PC-9 (cell line): ENCODE results near the gene FES. TPM values are rescaled to one million over a fixed set of nuclear protein-coding genes. Genes with fewer than 3 reads are reported as not detected.

Experiments used
- BruUV-seq: library from RNA; stranded (reverse); fragments of 400-500 nt; replicated peaks from 2 replicates; lab custom pipeline; 2021; lab: Mats Ljungman, UMichigan
- CTCF ChIA-PET: fragments of 300-600 bp; sonication (Branson Sonifier 250); formaldehyde crosslinking; loops from one replicate; lab custom pipeline; 2022; ENCODE audit warnings: antibody characterized with exemption; lab: Charles Lee
- POLR2A ChIA-PET: fragments of 300-600 bp; sonication (Branson Sonifier 250); formaldehyde crosslinking; loops from one replicate; lab custom pipeline; 2022; ENCODE audit warnings: antibody characterized with exemption; ENCODE audit not compliant: unreplicated experiment; lab: Charles Lee
- DNase-seq, 2 experiments: peaks; one replicate each; pipeline versions ENCODE4 v3.0.0 to v3.0.0-alpha.2; 2015 to 2022; ENCODE audit warnings: mixed read lengths in 1 of 2
- H2AFZ ChIP-seq: fragments of 200-600 bp; sonication (generic); 2 replicates; pipeline ENCODE4 v1.8.1; 2017; ENCODE audit warnings: antibody characterized with exemption
- H3F3A ChIP-seq: fragments of 200-600 bp; sonication (generic); 2 replicates; pipeline ENCODE4 v1.8.1; 2017; ENCODE audit warnings: antibody characterized with exemption, mild to moderate bottlenecking, low read depth; ENCODE audit not compliant: insufficient read depth
- H3K27ac ChIP-seq: fragments of 200-600 bp; sonication (generic); 2 replicates; pipeline ENCODE4 v1.6.1; 2016; ENCODE audit warnings: mixed run types
- H3K27me3 ChIP-seq: fragments of 200-600 bp; sonication (generic); 2 replicates; pipeline ENCODE4 v1.6.1; 2016; ENCODE audit warnings: low read depth, mixed run types; ENCODE audit not compliant: insufficient read depth
- H3K36me3 ChIP-seq: fragments of 200-600 bp; sonication (generic); 2 replicates; pipeline ENCODE4 v1.6.1; 2016; ENCODE audit warnings: low read depth, mixed run types
- H3K4me1 ChIP-seq: fragments of 200-600 bp; sonication (generic); replicated peaks from 2 replicates; pipeline ENCODE4 v1.6.1; 2016; ENCODE audit warnings: mixed run types; ENCODE audit not compliant: insufficient read depth
- H3K4me2 ChIP-seq: fragments of 200-600 bp; sonication (generic); 2 replicates; pipeline ENCODE4 v1.6.1; 2017; ENCODE audit warnings: mixed run types
- H3K4me3 ChIP-seq: fragments of 200-600 bp; sonication (generic); 2 replicates; pipeline ENCODE4 v1.6.1; 2016; ENCODE audit warnings: mixed run types
- H3K79me2 ChIP-seq: fragments of 200-600 bp; sonication (generic); 2 replicates; pipeline ENCODE4 v1.6.1; 2017; ENCODE audit warnings: low read depth, mixed run types
- H3K9me2 ChIP-seq: fragments of 200-600 bp; sonication (generic); 2 replicates; pipeline ENCODE4 v1.8.1; 2017; ENCODE audit warnings: mild to moderate bottlenecking; ENCODE audit not compliant: insufficient read depth
- H3K9me3 ChIP-seq: fragments of 200-600 bp; sonication (generic); 2 replicates; pipeline ENCODE4 v1.8.1; 2016; ENCODE audit warnings: low read depth; ENCODE audit not compliant: insufficient read depth
- H4K20me1 ChIP-seq: fragments of 200-600 bp; sonication (generic); 2 replicates; pipeline ENCODE4 v1.8.1; 2017; ENCODE audit not compliant: insufficient read depth
- EZH2 ChIP-seq: fragments of 200-600 bp; sonication (generic); IDR thresholded peaks from 2 replicates; pipeline ENCODE4 v1.8.0; 2017; ENCODE audit warnings: antibody characterized with exemption, low read depth
- intact Hi-C: fragments of 100-400 bp; cut with micrococcal nuclease; formaldehyde crosslinking; loops from one replicate; pipeline ENCODE4 v1.10.0; 2022; ENCODE audit not compliant: unreplicated experiment
- total RNA-seq: library from RNA; stranded (reverse); gene quantifications from 2 replicates; pipeline ENCODE4 v1.2.3, GENCODE V29; 2021
- TF ChIP-seq, protein P1 (sequence below): fragments of 200-600 bp; sonication (generic); conservative IDR thresholded peaks from 2 replicates; pipeline ENCODE4 v1.6.1; 2017; ENCODE audit warnings: mixed run types, antibody characterized with exemption, mild to moderate bottlenecking, moderate library complexity

FES gene
- total RNA-seq, 1 experiment from 2014 or later = 3.8 TPM

- peak overlapping the region; percentile 73 for H3K4me2 ChIP-seq
- H3K4me3 ChIP-seq = peak overlapping the region; percentile 88
- peak overlapping the region; percentile 92 for H2AFZ ChIP-seq
- TSS peak; percentile 38 for BruUV-seq
- TF ChIP-seq EZH2 = no peak
- TF ChIP-seq, protein P1, sequence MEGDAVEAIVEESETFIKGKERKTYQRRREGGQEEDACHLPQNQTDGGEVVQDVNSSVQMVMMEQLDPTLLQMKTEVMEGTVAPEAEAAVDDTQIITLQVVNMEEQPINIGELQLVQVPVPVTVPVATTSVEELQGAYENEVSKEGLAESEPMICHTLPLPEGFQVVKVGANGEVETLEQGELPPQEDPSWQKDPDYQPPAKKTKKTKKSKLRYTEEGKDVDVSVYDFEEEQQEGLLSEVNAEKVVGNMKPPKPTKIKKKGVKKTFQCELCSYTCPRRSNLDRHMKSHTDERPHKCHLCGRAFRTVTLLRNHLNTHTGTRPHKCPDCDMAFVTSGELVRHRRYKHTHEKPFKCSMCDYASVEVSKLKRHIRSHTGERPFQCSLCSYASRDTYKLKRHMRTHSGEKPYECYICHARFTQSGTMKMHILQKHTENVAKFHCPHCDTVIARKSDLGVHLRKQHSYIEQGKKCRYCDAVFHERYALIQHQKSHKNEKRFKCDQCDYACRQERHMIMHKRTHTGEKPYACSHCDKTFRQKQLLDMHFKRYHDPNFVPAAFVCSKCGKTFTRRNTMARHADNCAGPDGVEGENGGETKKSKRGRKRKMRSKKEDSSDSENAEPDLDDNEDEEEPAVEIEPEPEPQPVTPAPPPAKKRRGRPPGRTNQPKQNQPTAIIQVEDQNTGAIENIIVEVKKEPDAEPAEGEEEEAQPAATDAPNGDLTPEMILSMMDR = no peak
- no peaks in the 10 kb centered on the region for H4K20me1 ChIP-seq
- H3K4me1 ChIP-seq = peaks cover 25% of the 10 kb centered on the region
- ChIA-PET CTCF (interaction anchor here (0.6 to 0.8 kb wide), 2 partner anchors 11 to 318 kb away, joined by 3 to 5 read pairs; no protein-coding TSS in a partner anchor), POLR2A (interaction anchor here (0.7 kb wide), 1 partner anchor 59 kb away, joined by 5 read pairs; no protein-coding TSS in a partner anchor)
- H3K9me2 ChIP-seq = no peaks in the 10 kb centered on the region
- no peaks in the 10 kb centered on the region for H3K27me3 ChIP-seq
- peak overlapping the region; percentile 60 for H3K27ac ChIP-seq
- H3K36me3 ChIP-seq = no peaks in the 10 kb centered on the region
- peaks cover 13% of the 10 kb centered on the region; the same call in 1 of the 2 replicates for H3F3A ChIP-seq
- no peaks in the 10 kb centered on the region for H3K9me3 ChIP-seq
- no peak for DNase-seq
- no peaks in the 10 kb centered on the region; the same call in 1 of the 2 replicates for H3K79me2 ChIP-seq
- intact Hi-C loops = loop anchor here (2.0 to 10.0 kb wide), 5 partner anchors 27 to 827 kb away; partner anchors contain the start of genes BLM, IDH2 and MAN2A2
These were observed 45.1 kb downstream of the FES start for GRCh38 chr15:90929246-90930019.

DNA sequence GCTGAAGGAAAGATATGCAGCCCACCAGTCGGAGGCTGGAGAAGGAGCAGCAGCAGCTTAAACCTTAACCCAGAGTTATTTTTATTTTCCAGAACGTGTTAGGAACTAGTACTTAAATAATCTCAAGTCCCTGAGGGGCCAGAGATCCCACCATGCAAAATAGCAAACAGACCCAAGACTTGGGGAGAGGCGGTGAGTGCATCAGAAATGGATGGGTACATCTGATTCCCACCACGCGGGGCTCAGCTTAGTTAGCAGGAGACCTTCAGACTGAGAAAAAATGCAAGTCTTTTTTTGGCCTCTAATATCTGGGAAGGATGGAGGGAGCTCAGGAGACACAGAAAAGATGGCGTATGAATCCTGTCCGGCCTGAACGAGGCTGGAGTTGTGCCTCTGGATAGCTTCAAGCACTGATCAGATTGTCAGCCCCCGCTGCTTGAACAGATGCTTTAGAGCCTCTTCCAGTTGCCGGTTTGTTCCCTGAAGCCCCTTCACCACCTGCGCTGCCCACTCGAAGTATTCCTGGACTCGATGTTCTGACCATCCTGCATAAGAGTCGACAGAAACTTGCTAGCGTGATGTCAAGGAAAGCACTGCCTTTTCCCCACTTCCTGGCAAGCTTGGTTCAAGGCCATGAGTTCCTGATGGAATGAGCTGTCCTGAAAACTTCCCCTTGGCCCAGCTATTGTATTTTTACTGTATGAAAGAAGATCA is 46.7 kb downstream of the FES start:
- CTCF ChIA-PET = interaction anchor here (0.5 to 2.2 kb wide), 6 partner anchors 9 to 637 kb away, joined by 3 to 11 read pairs (median 4); partner anchors contain the start of gene MAN2A2
- BruUV-seq = no TSS peak
- H3K36me3 ChIP-seq = no peaks in the 10 kb centered on the region
- no peaks in the 10 kb centered on the region for H3K27me3 ChIP-seq
- peaks cover 7% of the 10 kb centered on the region for H3K79me2 ChIP-seq
- H3K9me3 ChIP-seq = no peaks in the 10 kb centered on the region
- intact Hi-C loops = loop anchor here (1.0 to 10.0 kb wide), 6 partner anchors 28 to 829 kb away; partner anchors contain the start of genes BLM, IDH2 and MAN2A2
- POLR2A ChIA-PET = interaction anchor here (0.6 kb wide), 3 partner anchors 24 to 1880 kb away, joined by 3 to 7 read pairs (median 7); partner anchors contain the start of gene RCCD1
- H3K9me2 ChIP-seq = no peaks in the 10 kb centered on the region
- H4K20me1 ChIP-seq = no peaks in the 10 kb centered on the region
- H3K4me3 ChIP-seq = peak overlapping the region; percentile 88; the same call in 1 of the 2 replicates
- peaks cover 30% of the 10 kb centered on the region for H3K4me1 ChIP-seq
- DNase-seq = no peak
- peak overlapping the region; percentile 73 for H3K4me2 ChIP-seq
- H3F3A ChIP-seq = peaks cover 13% of the 10 kb centered on the region; the same call in 1 of the 2 replicates
- H3K27ac ChIP-seq = no peak overlapping the region
- TF ChIP-seq, protein P1 = no peak
- no peak for TF ChIP-seq EZH2
- no peak overlapping the region for H2AFZ ChIP-seq

- Histone ChIP-seq H2AFZ (peak overlapping the region; percentile 100; the same call in 1 of the 2 replicates), H3K4me1 (peaks cover 33% of the 10 kb centered on the region), H3F3A (peaks cover 15% of the 10 kb centered on the region; the same call in 1 of the 2 replicates), H3K36me3 (no peaks in the 10 kb centered on the region), H4K20me1 (no peaks in the 10 kb centered on the region), H3K9me2 (no peaks in the 10 kb centered on the region), H3K4me3 (peak overlapping the region; percentile 88; the same call in 1 of the 2 replicates), H3K27ac (no peak overlapping the region), H3K4me2 (peak overlapping the region; percentile 73), H3K27me3 (no peaks in the 10 kb centered on the region), H3K9me3 (no peaks in the 10 kb centered on the region), H3K79me2 (peaks cover 11% of the 10 kb centered on the region)
- ChIA-PET POLR2A (interaction anchor here (0.5 to 0.6 kb wide), 3 partner anchors 30 to 1879 kb away, joined by 3 to 7 read pairs (median 4); no protein-coding TSS in a partner anchor), CTCF (interaction anchor here (0.5 to 2.2 kb wide), 8 partner anchors 10 to 638 kb away, joined by 3 to 11 read pairs (median 4); partner anchors contain the start of genes MAN2A2 and VPS33B)
- TF ChIP-seq, protein P1 = no peak
- intact Hi-C loops = loop anchor here (1.0 to 10.0 kb wide), 6 partner anchors 29 to 829 kb away; partner anchors contain the start of genes BLM, IDH2 and MAN2A2
- BruUV-seq = no TSS peak
- DNase-seq = no peak
These were observed 47.2 kb downstream of the FES start for GRCh38 chr15:90931575-90931827.
